ENCODE results near the gene GSX2. TPM values are rescaled to one million over a fixed set of nuclear protein-coding genes. Genes with fewer than 3 reads are reported as not detected.
A peak's percentile ranks its signal among the peaks of the same experiment; 100 is the strongest.

GSX2 gene
- total and polyA plus RNA-seq, 2 of the 13 experiments (the other 11 are each of a cell fraction or from before 2014, with no cell fraction given): not detected

DNA sequence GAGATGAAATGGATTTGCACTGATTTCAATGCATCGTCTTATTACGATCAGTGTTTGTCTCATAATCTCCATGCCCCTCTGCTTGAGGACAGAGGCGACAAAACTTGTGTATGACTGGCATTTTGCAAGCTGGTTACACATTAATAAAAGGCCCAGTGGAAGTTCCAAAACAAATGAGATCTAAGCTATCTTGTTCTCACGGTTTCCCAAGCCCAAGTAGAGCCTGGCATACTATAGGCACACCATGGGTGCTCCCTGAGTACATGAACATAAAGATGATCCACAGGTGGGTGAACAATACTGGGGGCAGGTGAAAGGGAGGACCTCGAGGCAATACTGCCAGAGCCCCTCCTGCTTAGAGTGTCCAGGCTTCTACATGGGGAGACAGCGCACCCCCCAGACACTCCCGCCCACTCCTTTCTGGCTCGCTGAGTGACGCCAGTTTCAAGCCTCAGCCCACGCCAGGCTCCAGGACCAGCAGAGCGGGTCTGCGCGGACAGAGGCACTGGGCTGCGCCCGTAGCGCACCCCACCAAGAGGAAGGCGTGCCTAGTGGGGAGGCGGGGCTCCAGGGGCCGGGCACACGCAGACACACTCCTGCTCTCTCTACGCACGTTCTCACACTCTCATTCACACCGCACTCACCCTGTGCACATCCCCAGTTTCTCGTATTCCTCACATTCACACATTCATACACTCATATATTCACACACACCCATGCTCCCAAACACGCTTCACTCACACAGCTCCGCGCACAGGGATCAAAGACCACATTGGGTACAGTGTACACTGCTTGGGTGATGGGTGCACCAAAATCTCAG, 8.9 kb upstream of the GSX2 start (continued):
- TF ChIP-seq RARG (CRISPR knock-in tag; IDR thresholded peaks at IDR 0.05; ENCODE audit: low read depth) (no peak), SATB2 (CRISPR knock-in tag; IDR thresholded peaks at IDR 0.05) (no peak), ZNF160 (CRISPR knock-in tag; IDR thresholded peaks at IDR 0.05) (no peak), NBN (conservative IDR thresholded peaks at IDR 0.05) (no peak), ZNF614 (CRISPR knock-in tag; IDR thresholded peaks at IDR 0.05; ENCODE audit: borderline replicate concordance) (peak; percentile 21; the same call in 1 of the 2 replicates), KDM2A (CRISPR knock-in tag; IDR thresholded peaks at IDR 0.05; ENCODE audit: borderline replicate concordance, low read depth) (no peak), ZFX (CRISPR knock-in tag; IDR thresholded peaks at IDR 0.05; ENCODE audit: low read depth) (no peak), HNF4G (IDR thresholded peaks at IDR 0.05; ENCODE audit: borderline replicate concordance, low read depth, low read length) (no peak), HNF4G (CRISPR knock-in tag; IDR thresholded peaks at IDR 0.05; ENCODE audit: borderline replicate concordance, low read depth) (no peak), ZNF607 (CRISPR knock-in tag; IDR thresholded peaks at IDR 0.05; ENCODE audit: borderline replicate concordance) (peak; percentile 59; the same call in 1 of the 2 replicates), CEBPB (IDR thresholded peaks at IDR 0.05; ENCODE audit: borderline replicate concordance, low read depth, low read length) (no peak), RBAK (CRISPR knock-in tag; IDR thresholded peaks at IDR 0.05) (no peak), ZKSCAN8 (CRISPR knock-in tag; IDR thresholded peaks at IDR 0.05; ENCODE audit: borderline replicate concordance) (no peak), ZNF550 (CRISPR knock-in tag; IDR thresholded peaks at IDR 0.05; ENCODE audit: borderline replicate concordance) (no peak), RORA (CRISPR knock-in tag; IDR thresholded peaks at IDR 0.05) (no peak), PRPF4 (IDR thresholded peaks at IDR 0.05; ENCODE audit: low read depth, low read length, poor library complexity, severe bottlenecking) (no peak), ZFAT (CRISPR knock-in tag; conservative IDR thresholded peaks at IDR 0.05) (no peak)
- TF ChIP-seq, protein P1, sequence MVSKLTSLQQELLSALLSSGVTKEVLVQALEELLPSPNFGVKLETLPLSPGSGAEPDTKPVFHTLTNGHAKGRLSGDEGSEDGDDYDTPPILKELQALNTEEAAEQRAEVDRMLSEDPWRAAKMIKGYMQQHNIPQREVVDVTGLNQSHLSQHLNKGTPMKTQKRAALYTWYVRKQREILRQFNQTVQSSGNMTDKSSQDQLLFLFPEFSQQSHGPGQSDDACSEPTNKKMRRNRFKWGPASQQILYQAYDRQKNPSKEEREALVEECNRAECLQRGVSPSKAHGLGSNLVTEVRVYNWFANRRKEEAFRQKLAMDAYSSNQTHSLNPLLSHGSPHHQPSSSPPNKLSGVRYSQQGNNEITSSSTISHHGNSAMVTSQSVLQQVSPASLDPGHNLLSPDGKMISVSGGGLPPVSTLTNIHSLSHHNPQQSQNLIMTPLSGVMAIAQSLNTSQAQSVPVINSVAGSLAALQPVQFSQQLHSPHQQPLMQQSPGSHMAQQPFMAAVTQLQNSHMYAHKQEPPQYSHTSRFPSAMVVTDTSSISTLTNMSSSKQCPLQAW (CRISPR knock-in tag; IDR thresholded peaks at IDR 0.05): peak; percentile 1; the same call in 1 of the 2 replicates
- TF ChIP-seq, protein P2, sequence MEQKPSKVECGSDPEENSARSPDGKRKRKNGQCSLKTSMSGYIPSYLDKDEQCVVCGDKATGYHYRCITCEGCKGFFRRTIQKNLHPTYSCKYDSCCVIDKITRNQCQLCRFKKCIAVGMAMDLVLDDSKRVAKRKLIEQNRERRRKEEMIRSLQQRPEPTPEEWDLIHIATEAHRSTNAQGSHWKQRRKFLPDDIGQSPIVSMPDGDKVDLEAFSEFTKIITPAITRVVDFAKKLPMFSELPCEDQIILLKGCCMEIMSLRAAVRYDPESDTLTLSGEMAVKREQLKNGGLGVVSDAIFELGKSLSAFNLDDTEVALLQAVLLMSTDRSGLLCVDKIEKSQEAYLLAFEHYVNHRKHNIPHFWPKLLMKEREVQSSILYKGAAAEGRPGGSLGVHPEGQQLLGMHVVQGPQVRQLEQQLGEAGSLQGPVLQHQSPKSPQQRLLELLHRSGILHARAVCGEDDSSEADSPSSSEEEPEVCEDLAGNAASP (CRISPR knock-in tag; IDR thresholded peaks at IDR 0.05; ENCODE audit: borderline replicate concordance): no peak
- TF ChIP-seq, protein P3, sequence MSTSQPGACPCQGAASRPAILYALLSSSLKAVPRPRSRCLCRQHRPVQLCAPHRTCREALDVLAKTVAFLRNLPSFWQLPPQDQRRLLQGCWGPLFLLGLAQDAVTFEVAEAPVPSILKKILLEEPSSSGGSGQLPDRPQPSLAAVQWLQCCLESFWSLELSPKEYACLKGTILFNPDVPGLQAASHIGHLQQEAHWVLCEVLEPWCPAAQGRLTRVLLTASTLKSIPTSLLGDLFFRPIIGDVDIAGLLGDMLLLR (CRISPR knock-in tag; IDR thresholded peaks at IDR 0.05): no peak
- TF ChIP-seq, protein P4, sequence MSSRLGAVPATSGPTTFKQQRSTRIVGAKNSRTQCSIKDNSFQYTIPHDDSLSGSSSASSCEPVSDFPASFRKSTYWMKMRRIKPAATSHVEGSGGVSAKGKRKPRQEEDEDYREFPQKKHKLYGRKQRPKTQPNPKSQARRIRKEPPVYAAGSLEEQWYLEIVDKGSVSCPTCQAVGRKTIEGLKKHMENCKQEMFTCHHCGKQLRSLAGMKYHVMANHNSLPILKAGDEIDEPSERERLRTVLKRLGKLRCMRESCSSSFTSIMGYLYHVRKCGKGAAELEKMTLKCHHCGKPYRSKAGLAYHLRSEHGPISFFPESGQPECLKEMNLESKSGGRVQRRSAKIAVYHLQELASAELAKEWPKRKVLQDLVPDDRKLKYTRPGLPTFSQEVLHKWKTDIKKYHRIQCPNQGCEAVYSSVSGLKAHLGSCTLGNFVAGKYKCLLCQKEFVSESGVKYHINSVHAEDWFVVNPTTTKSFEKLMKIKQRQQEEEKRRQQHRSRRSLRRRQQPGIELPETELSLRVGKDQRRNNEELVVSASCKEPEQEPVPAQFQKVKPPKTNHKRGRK (CRISPR knock-in tag; IDR thresholded peaks at IDR 0.05): no peak
- TF ChIP-seq, protein P5, sequence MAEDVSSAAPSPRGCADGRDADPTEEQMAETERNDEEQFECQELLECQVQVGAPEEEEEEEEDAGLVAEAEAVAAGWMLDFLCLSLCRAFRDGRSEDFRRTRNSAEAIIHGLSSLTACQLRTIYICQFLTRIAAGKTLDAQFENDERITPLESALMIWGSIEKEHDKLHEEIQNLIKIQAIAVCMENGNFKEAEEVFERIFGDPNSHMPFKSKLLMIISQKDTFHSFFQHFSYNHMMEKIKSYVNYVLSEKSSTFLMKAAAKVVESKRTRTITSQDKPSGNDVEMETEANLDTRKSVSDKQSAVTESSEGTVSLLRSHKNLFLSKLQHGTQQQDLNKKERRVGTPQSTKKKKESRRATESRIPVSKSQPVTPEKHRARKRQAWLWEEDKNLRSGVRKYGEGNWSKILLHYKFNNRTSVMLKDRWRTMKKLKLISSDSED (CRISPR knock-in tag; IDR thresholded peaks at IDR 0.05): no peak

All from HepG2 (cell line).